Neural progenitor cell (in vitro differentiated cells): ENCODE data around the gene TLR7. TPM values are rescaled to one million over a fixed set of nuclear protein-coding genes. Genes with fewer than 3 reads are reported as not detected.

Experiments
- DNase-seq: peaks from one replicate; pipeline ENCODE4 v3.0.0-alpha.2; 2016; ENCODE audit warnings: low spot score
- H2AFZ ChIP-seq: fragments of 200-600 bp; sonication (generic); replicated peaks from 2 replicates; pipeline ENCODE4 v1.6.1; 2016; ENCODE audit warnings: antibody characterized with exemption
- H3F3A ChIP-seq: fragments of 200-600 bp; sonication (generic); 2 replicates; pipeline ENCODE4 v1.6.1; 2016; ENCODE audit warnings: antibody characterized with exemption, low read depth
- H3K27ac ChIP-seq: fragments of 200-600 bp; sonication (generic); 2 replicates; pipeline ENCODE4 v1.5.1; 2016; ENCODE audit warnings: mild to moderate bottlenecking
- H3K27me3 ChIP-seq: fragments of 200-600 bp; sonication (generic); 2 replicates; pipeline ENCODE4 v1.6.1; 2016; ENCODE audit warnings: mild to moderate bottlenecking, moderate library complexity
- H3K36me3 ChIP-seq: fragments of 200-600 bp; sonication (generic); 2 replicates; pipeline ENCODE4 v1.5.1; 2016
- H3K4me1 ChIP-seq: fragments of 200-600 bp; sonication (generic); 2 replicates; pipeline ENCODE4 v1.6.1; 2016; ENCODE audit warnings: mixed run types
- H3K4me2 ChIP-seq: fragments of 200-600 bp; sonication (generic); 2 replicates; pipeline ENCODE4 v1.6.1; 2016
- H3K4me3 ChIP-seq: fragments of 200-600 bp; sonication (generic); 2 replicates; pipeline ENCODE4 v1.5.1; 2016
- H3K79me2 ChIP-seq: fragments of 200-600 bp; sonication (generic); 2 replicates; pipeline ENCODE4 v1.6.1; 2016; ENCODE audit warnings: low read depth
- H3K9ac ChIP-seq: fragments of 200-600 bp; sonication (generic); 2 replicates; pipeline ENCODE4 v1.6.1; 2016
- H3K9me3 ChIP-seq: fragments of 200-600 bp; sonication (generic); 2 replicates; pipeline ENCODE4 v1.5.1; 2016; ENCODE audit warnings: low read depth
- H4K20me1 ChIP-seq: fragments of 200-600 bp; sonication (generic); 2 replicates; pipeline ENCODE4 v1.6.1; 2016; ENCODE audit warnings: low read depth
- H3K27ac Mint-ChIP-seq: 3 replicates; pipeline ENCODE4 v1.8.0; 2021; ENCODE audit warnings: mixed read lengths
- H3K27me3 Mint-ChIP-seq: 2 replicates; pipeline ENCODE4 v1.8.0; 2022; ENCODE audit warnings: low read depth, mild to moderate bottlenecking, inconsistent platforms, moderate library complexity, mixed read lengths; ENCODE audit not compliant: insufficient read depth
- H3K36me3 Mint-ChIP-seq: 3 replicates; pipeline ENCODE4 v1.8.0; 2021; ENCODE audit warnings: mixed read lengths
- H3K4me1 Mint-ChIP-seq: 3 replicates; pipeline ENCODE4 v1.8.0; 2021; ENCODE audit warnings: mixed read lengths
- H3K4me3 Mint-ChIP-seq: 3 replicates; pipeline ENCODE4 v1.8.0; 2021; ENCODE audit warnings: mild to moderate bottlenecking, moderate library complexity, mixed read lengths
- H3K9me3 Mint-ChIP-seq: 3 replicates; pipeline ENCODE4 v1.8.0; 2020; ENCODE audit warnings: mixed read lengths
- CTCF ChIP-seq: fragments of 200-600 bp; sonication (generic); IDR thresholded peaks from 2 replicates; pipeline ENCODE4 v1.5.1; 2017; ENCODE audit warnings: antibody characterized with exemption, mild to moderate bottlenecking
- EZH2 ChIP-seq: fragments of 200-600 bp; sonication (generic); IDR thresholded peaks from 2 replicates; pipeline ENCODE4 v1.6.1; 2017; ENCODE audit warnings: antibody characterized with exemption, mild to moderate bottlenecking, moderate library complexity
- EZH2phosphoT487 ChIP-seq: fragments of 200-600 bp; sonication (generic); IDR thresholded peaks from 2 replicates; pipeline ENCODE4 v1.6.1; 2017; ENCODE audit warnings: antibody characterized with exemption
- total RNA-seq: library from RNA; depleted of rRNA; stranded (reverse); fragments of >200 nt; gene quantifications from 2 replicates; pipeline ENCODE4 v1.2.3, GENCODE V29; 2015; ENCODE audit warnings: low replicate concordance

Gene TLR7
- total RNA-seq, 1 donor from 2014 or later: not detected

DNA sequence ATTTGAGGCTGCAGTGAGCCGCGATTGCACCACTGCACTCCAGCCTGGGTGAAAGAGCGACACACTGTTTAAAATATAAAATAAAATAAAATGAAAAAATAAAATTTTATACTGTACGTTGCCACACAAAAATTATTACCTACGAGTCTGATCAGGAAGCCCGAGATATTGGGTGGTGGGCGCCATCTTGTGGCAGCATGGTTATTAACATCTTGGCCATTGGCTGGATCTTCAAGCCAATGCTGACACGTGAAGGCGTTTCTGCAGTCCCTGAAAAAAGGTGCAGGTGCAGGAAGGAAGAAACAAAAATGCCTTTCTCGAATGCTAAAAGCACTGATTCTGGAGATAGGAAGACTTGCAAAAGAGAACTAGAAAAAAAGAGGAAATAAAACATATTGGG, 34.6 kb downstream of the TLR7 start:
- DNase-seq: peak; percentile 56
- Mint-ChIP-seq H3K4me1 (no peaks in the 10 kb centered on the region), H3K9me3 (no peaks in the 10 kb centered on the region), H3K4me3 (no peak overlapping the region), H3K27me3 (peaks cover 6% of the 10 kb centered on the region), H3K36me3 (no peaks in the 10 kb centered on the region), H3K27ac (no peak overlapping the region)
- no peak overlapping the region for H3K9ac ChIP-seq
- H3K4me1 ChIP-seq: no peaks in the 10 kb centered on the region
- no peaks in the 10 kb centered on the region for H4K20me1 ChIP-seq
- H2AFZ ChIP-seq: no peak overlapping the region
- H3K79me2 ChIP-seq: no peaks in the 10 kb centered on the region
- H3K9me3 ChIP-seq: no peaks in the 10 kb centered on the region
- no peaks in the 10 kb centered on the region for H3K36me3 ChIP-seq
- H3K27ac ChIP-seq: no peak overlapping the region
- peak; percentile 71 for TF ChIP-seq CTCF
- no peak for TF ChIP-seq EZH2
- H3K4me3 ChIP-seq: no peak overlapping the region
- H3F3A ChIP-seq: no peaks in the 10 kb centered on the region
- no peak overlapping the region for H3K4me2 ChIP-seq
- no peaks in the 10 kb centered on the region for H3K27me3 ChIP-seq

DNA sequence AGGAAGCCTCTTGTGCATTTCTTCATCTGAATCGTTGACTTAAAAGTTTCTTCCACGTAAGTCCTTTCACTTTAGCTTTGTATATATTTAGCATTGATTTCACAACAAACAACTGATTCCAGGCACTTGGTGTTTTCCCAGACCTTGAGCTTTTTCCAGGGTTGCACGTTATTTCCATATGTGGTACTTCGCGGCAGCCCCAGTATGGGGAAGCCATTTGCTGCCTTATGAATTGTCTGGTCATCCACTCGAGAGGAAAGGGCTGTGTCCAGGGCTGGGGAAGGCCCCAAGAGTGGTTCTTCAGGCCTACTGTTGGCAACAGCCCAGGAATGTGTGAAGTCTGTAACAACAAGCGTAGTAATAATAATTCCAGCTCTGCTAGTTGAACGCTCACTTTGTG, 36.8 kb downstream of the TLR7 start:
- Histone ChIP-seq H2AFZ (no peak overlapping the region), H3K27me3 (no peaks in the 10 kb centered on the region), H3K27ac (no peak overlapping the region), H4K20me1 (no peaks in the 10 kb centered on the region), H3K4me2 (no peak overlapping the region), H3K9ac (no peak overlapping the region), H3K79me2 (no peaks in the 10 kb centered on the region), H3K9me3 (no peaks in the 10 kb centered on the region), H3K4me3 (no peak overlapping the region), H3F3A (no peaks in the 10 kb centered on the region), H3K36me3 (no peaks in the 10 kb centered on the region), H3K4me1 (no peaks in the 10 kb centered on the region)
- peaks cover 3% of the 10 kb centered on the region for H3K27me3 Mint-ChIP-seq
- H3K27ac Mint-ChIP-seq: no peak overlapping the region
- H3K9me3 Mint-ChIP-seq: no peaks in the 10 kb centered on the region
- no peak overlapping the region for H3K4me3 Mint-ChIP-seq
- no peak for DNase-seq
- H3K4me1 Mint-ChIP-seq: no peaks in the 10 kb centered on the region
- no peaks in the 10 kb centered on the region for H3K36me3 Mint-ChIP-seq
- TF ChIP-seq EZH2phosphoT487 (no peak), CTCF (no peak), EZH2 (no peak)

DNA sequence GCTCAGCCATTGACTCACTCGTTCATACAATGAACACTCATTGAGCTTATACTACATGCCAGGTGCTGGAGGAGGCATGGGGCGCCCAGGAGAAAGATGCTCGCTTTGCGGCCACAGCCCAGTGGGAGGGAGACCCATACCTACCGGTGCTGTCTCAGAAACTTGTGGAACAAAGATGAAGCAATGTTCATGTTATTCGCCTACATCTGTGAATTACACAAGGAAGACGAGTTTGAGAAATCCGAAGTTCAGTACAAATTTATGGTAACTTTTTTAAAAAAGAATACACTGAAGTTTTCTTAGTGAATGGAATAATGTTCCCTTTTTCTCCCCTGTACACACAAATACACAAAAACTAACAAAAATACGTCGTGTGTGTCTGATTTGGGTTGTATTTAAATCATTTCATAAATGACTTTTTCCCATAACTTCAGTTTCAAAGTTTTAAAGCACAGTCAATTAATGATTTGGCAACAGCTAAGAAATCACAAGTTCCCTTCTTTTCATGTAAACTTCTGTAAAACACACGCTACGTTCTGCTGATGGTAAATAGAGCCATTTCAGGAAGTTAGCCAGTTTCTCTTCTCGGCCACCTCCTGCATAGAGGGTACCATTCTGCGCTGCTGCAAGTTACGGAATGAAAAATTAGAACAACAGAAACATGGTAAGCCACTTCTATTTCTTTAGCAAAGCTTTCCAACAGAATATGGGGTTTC, 39.3 kb downstream of the TLR7 start, which contains the start of gene TLR8:
TLR8 (plus strand) TSS at position 575 of the 716 bp plus-strand sequence; CDS start at position 662, 87 bp downstream.
- H3K4me3 Mint-ChIP-seq: no peak within 1 kb of the TSS
- no peaks in the 10 kb centered on the region for H3K9me3 ChIP-seq
- no peak within 1 kb of the TSS for H3K27ac ChIP-seq
- H3K27me3 Mint-ChIP-seq: no peaks in the 10 kb centered on the region
- TF ChIP-seq EZH2phosphoT487: no peak
- H3K36me3 ChIP-seq: no peaks in the 10 kb centered on the region
- H3K4me2 ChIP-seq: no peak within 1 kb of the TSS
- no peaks in the 10 kb centered on the region for H3K27me3 ChIP-seq
- DNase-seq: no peak
- no peak within 1 kb of the TSS for H3K4me3 ChIP-seq
- no peaks in the 10 kb centered on the region for H3F3A ChIP-seq
- H3K27ac Mint-ChIP-seq: no peak within 1 kb of the TSS
- no peaks in the 10 kb centered on the region for H4K20me1 ChIP-seq
- no peaks in the 10 kb centered on the region for H3K79me2 ChIP-seq
- no peak within 1 kb of the TSS for H3K9ac ChIP-seq
- no peaks in the 10 kb centered on the region for H3K4me1 Mint-ChIP-seq
- no peaks in the 10 kb centered on the region for H3K9me3 Mint-ChIP-seq
- H2AFZ ChIP-seq: no peak within 1 kb of the TSS
- no peaks in the 10 kb centered on the region for H3K4me1 ChIP-seq
- H3K36me3 Mint-ChIP-seq: no peaks in the 10 kb centered on the region

GRCh38 chrX:12910423-12911121, 43.7 kb downstream of the TLR7 start:
- Histone ChIP-seq H3K9ac (no peak overlapping the region), H2AFZ (no peak overlapping the region), H3K4me2 (no peak overlapping the region), H3K27me3 (no peaks in the 10 kb centered on the region), H3K27ac (no peak overlapping the region), H3F3A (no peaks in the 10 kb centered on the region), H3K4me3 (no peak overlapping the region), H3K79me2 (no peaks in the 10 kb centered on the region), H4K20me1 (no peaks in the 10 kb centered on the region), H3K9me3 (no peaks in the 10 kb centered on the region), H3K4me1 (no peaks in the 10 kb centered on the region), H3K36me3 (no peaks in the 10 kb centered on the region)
- H3K27ac Mint-ChIP-seq: no peak overlapping the region
- H3K36me3 Mint-ChIP-seq: no peaks in the 10 kb centered on the region
- TF ChIP-seq EZH2phosphoT487: no peak
- TF ChIP-seq EZH2: no peak
- H3K4me1 Mint-ChIP-seq: no peaks in the 10 kb centered on the region
- H3K9me3 Mint-ChIP-seq: no peaks in the 10 kb centered on the region
- no peak for DNase-seq
- H3K4me3 Mint-ChIP-seq: no peak overlapping the region
- H3K27me3 Mint-ChIP-seq: peaks cover 2% of the 10 kb centered on the region
